Measurements from ENCODE around the gene CFAP69. TPM values are rescaled to one million over a fixed set of nuclear protein-coding genes. Genes with fewer than 3 reads are reported as not detected.

CFAP69 gene
- total RNA-seq, 2 donors from 2014 or later, result 0.35 to 0.42 TPM

- no peak for ATAC-seq (replicated peaks)
- H3K27ac Mint-ChIP-seq, result no peak overlapping the region
- no peaks in the 10 kb centered on the region for H3K36me3 Mint-ChIP-seq (ENCODE audit: low read depth)
- no peaks in the 10 kb centered on the region for H3K4me1 Mint-ChIP-seq
- no peaks in the 10 kb centered on the region for H3K9me3 Mint-ChIP-seq
- H3K27me3 Mint-ChIP-seq, result no peaks in the 10 kb centered on the region
- H3K4me3 Mint-ChIP-seq, result no peak overlapping the region
Measured at GRCh38 chr7:90272242-90272641, 27.3 kb downstream of the CFAP69 start.

GRCh38 chr7:90274161-90274560 lies 29.2 kb downstream of the CFAP69 start:
- Mint-ChIP-seq H3K9me3 (no peaks in the 10 kb centered on the region), H3K36me3 (ENCODE audit: low read depth) (no peaks in the 10 kb centered on the region), H3K27me3 (no peaks in the 10 kb centered on the region), H3K4me3 (no peak overlapping the region), H3K4me1 (no peaks in the 10 kb centered on the region), H3K27ac (no peak overlapping the region)
- ATAC-seq (replicated peaks), result no peak

GRCh38 chr7:90276033-90276728 lies 31.2 kb downstream of the CFAP69 start:
- no peaks in the 10 kb centered on the region for H3K27me3 Mint-ChIP-seq
- H3K4me1 Mint-ChIP-seq, result no peaks in the 10 kb centered on the region

GRCh38 chr7:90288154-90288553 lies 43.2 kb downstream of the CFAP69 start:
- no peaks in the 10 kb centered on the region for H3K9me3 Mint-ChIP-seq
- no peak overlapping the region for H3K27ac Mint-ChIP-seq
- H3K36me3 Mint-ChIP-seq (ENCODE audit: low read depth), result no peaks in the 10 kb centered on the region
- no peaks in the 10 kb centered on the region for H3K27me3 Mint-ChIP-seq
- no peak for ATAC-seq (replicated peaks)
- no peaks in the 10 kb centered on the region for H3K4me1 Mint-ChIP-seq
- H3K4me3 Mint-ChIP-seq, result no peak overlapping the region

More at GRCh38 chr7:90276033-90276728, 31.2 kb downstream of the CFAP69 start:
- Mint-ChIP-seq H3K36me3 (ENCODE audit: low read depth) (no peaks in the 10 kb centered on the region), H3K4me3 (no peak overlapping the region), H3K9me3 (no peaks in the 10 kb centered on the region), H3K27ac (no peak overlapping the region)
- ATAC-seq (replicated peaks), result no peak

GRCh38 chr7:90290244-90291113 lies 45.5 kb downstream of the CFAP69 start:
- no peaks in the 10 kb centered on the region for H3K36me3 Mint-ChIP-seq (ENCODE audit: low read depth)
- H3K4me3 Mint-ChIP-seq, result no peak overlapping the region
- no peaks in the 10 kb centered on the region for H3K27me3 Mint-ChIP-seq
- H3K27ac Mint-ChIP-seq, result no peak overlapping the region
- peaks cover 4% of the 10 kb centered on the region for H3K9me3 Mint-ChIP-seq
- no peak for ATAC-seq (replicated peaks)
- no peaks in the 10 kb centered on the region for H3K4me1 Mint-ChIP-seq

GRCh38 chr7:90298145-90299038 lies 53.4 kb downstream of the CFAP69 start:
- no peak overlapping the region for H3K4me3 Mint-ChIP-seq
- peak; percentile 87 for ATAC-seq (replicated peaks)
- H3K9me3 Mint-ChIP-seq, result peaks cover 2% of the 10 kb centered on the region
- H3K4me1 Mint-ChIP-seq, result no peaks in the 10 kb centered on the region
- no peaks in the 10 kb centered on the region for H3K27me3 Mint-ChIP-seq
- no peak overlapping the region for H3K27ac Mint-ChIP-seq
- H3K36me3 Mint-ChIP-seq (ENCODE audit: low read depth), result no peaks in the 10 kb centered on the region

GRCh38 chr7:90303241-90303640 lies 58.3 kb downstream of the CFAP69 start:
- Mint-ChIP-seq H3K9me3 (no peaks in the 10 kb centered on the region), H3K27ac (no peak overlapping the region), H3K4me3 (no peak overlapping the region), H3K27me3 (no peaks in the 10 kb centered on the region), H3K4me1 (no peaks in the 10 kb centered on the region), H3K36me3 (ENCODE audit: low read depth) (no peaks in the 10 kb centered on the region)
- ATAC-seq (replicated peaks), result no peak

GRCh38 chr7:90309872-90310271 lies 64.9 kb downstream of the CFAP69 start:
- Mint-ChIP-seq H3K27ac (no peak overlapping the region), H3K4me1 (no peaks in the 10 kb centered on the region), H3K9me3 (no peaks in the 10 kb centered on the region), H3K27me3 (peaks cover 4% of the 10 kb centered on the region), H3K4me3 (no peak overlapping the region), H3K36me3 (ENCODE audit: low read depth) (no peaks in the 10 kb centered on the region)
- no peak for ATAC-seq (replicated peaks)

GRCh38 chr7:90311175-90311574 lies 66.2 kb downstream of the CFAP69 start:
- no peak overlapping the region for H3K27ac Mint-ChIP-seq
- H3K4me1 Mint-ChIP-seq, result no peaks in the 10 kb centered on the region
- ATAC-seq (replicated peaks), result no peak
- H3K4me3 Mint-ChIP-seq, result no peak overlapping the region
- peaks cover 4% of the 10 kb centered on the region for H3K27me3 Mint-ChIP-seq
- H3K9me3 Mint-ChIP-seq, result no peaks in the 10 kb centered on the region
- H3K36me3 Mint-ChIP-seq (ENCODE audit: low read depth), result no peaks in the 10 kb centered on the region

GRCh38 chr7:90312745-90313144 lies 67.8 kb downstream of the CFAP69 start:
- Mint-ChIP-seq H3K4me1 (no peaks in the 10 kb centered on the region), H3K9me3 (no peaks in the 10 kb centered on the region), H3K4me3 (no peak overlapping the region), H3K27me3 (peaks cover 10% of the 10 kb centered on the region), H3K27ac (no peak overlapping the region), H3K36me3 (ENCODE audit: low read depth) (no peaks in the 10 kb centered on the region)
- no peak for ATAC-seq (replicated peaks)

- Mint-ChIP-seq H3K27me3 (peaks cover 15% of the 10 kb centered on the region), H3K9me3 (no peaks in the 10 kb centered on the region), H3K36me3 (ENCODE audit: low read depth) (no peaks in the 10 kb centered on the region), H3K4me1 (no peaks in the 10 kb centered on the region), H3K27ac (no peak overlapping the region), H3K4me3 (no peak overlapping the region)
- ATAC-seq (replicated peaks), result no peak
Measured at GRCh38 chr7:90313907-90314306, 68.9 kb downstream of the CFAP69 start.

GRCh38 chr7:90320014-90320413 lies 75.0 kb downstream of the CFAP69 start:
- no peak overlapping the region for H3K4me3 Mint-ChIP-seq
- ATAC-seq (replicated peaks), result no peak
- H3K27me3 Mint-ChIP-seq, result peaks cover 45% of the 10 kb centered on the region
- H3K9me3 Mint-ChIP-seq, result no peaks in the 10 kb centered on the region
- no peak overlapping the region for H3K27ac Mint-ChIP-seq
- H3K36me3 Mint-ChIP-seq (ENCODE audit: low read depth), result no peaks in the 10 kb centered on the region
- peaks cover 6% of the 10 kb centered on the region for H3K4me1 Mint-ChIP-seq

- ATAC-seq (replicated peaks), result no peak
- H3K27ac Mint-ChIP-seq, result no peak overlapping the region
- no peaks in the 10 kb centered on the region for H3K9me3 Mint-ChIP-seq
- no peak overlapping the region for H3K4me3 Mint-ChIP-seq
- peaks cover 45% of the 10 kb centered on the region for H3K27me3 Mint-ChIP-seq
- peaks cover 6% of the 10 kb centered on the region for H3K4me1 Mint-ChIP-seq
- no peaks in the 10 kb centered on the region for H3K36me3 Mint-ChIP-seq (ENCODE audit: low read depth)
Measured at GRCh38 chr7:90320418-90320800, 75.4 kb downstream of the CFAP69 start.

GRCh38 chr7:90320801-90321494 lies 76.0 kb downstream of the CFAP69 start, which contains the start of gene FAM237B:
FAM237B (minus strand) TSS chr7:90321304; CDS start chr7:90319748, 1,556 bp downstream.
- H3K4me1 Mint-ChIP-seq, result peaks cover 6% of the 10 kb centered on the region
- ATAC-seq (replicated peaks), result no peak
- H3K36me3 Mint-ChIP-seq (ENCODE audit: low read depth), result no peaks in the 10 kb centered on the region
- H3K27me3 Mint-ChIP-seq, result peaks cover 45% of the 10 kb centered on the region
- H3K27ac Mint-ChIP-seq, result no peak within 1 kb of the TSS
- H3K9me3 Mint-ChIP-seq, result no peaks in the 10 kb centered on the region
- no peak within 1 kb of the TSS for H3K4me3 Mint-ChIP-seq
